Measurements from ENCODE around the gene FMNL3. TPM values are rescaled to one million over a fixed set of nuclear protein-coding genes. Genes with fewer than 3 reads are reported as not detected.

FMNL3 gene
- total and polyA plus RNA-seq, 2 of the 13 experiments (the other 11 are each of a cell fraction or from before 2014, with no cell fraction given) = 0.44 to 1.1 TPM

DNA sequence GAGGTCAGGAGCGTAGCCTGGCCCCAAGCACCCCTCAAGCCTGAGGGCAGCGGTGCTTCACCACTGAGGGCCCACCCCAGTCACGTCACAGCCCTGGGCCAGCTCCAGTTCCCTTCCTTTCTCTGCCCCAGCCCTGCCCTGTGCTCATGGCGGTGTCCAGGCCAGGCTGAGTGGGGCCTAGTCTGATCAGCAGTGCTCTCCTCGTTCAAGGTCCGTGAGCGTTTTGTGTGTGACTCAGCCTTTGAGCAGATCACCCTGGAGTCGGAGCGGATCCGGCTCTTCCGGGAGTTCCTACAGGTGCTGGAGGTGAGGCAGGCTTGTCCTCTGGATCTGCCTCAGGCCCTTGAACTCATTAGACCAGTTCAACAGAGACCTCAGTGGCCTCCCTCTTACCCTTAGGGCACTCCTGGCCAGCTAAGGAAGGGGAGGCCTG, 64.8 kb downstream of the FMNL3 start (continued):
- TF ChIP-seq ZBTB43 (CRISPR knock-in tag; conservative IDR thresholded peaks at IDR 0.05) (peak; percentile 60), ZNF670 (CRISPR knock-in tag; IDR thresholded peaks at IDR 0.05; ENCODE audit: borderline replicate concordance) (no peak), YY1 (IDR thresholded peaks at IDR 0.05; ENCODE audit: insufficient read depth, insufficient replicate concordance, low read depth, low read length) (peak; percentile 65), THAP11 (CRISPR knock-in tag; IDR thresholded peaks at IDR 0.05) (peak; percentile 49), PLRG1 (conservative IDR thresholded peaks at IDR 0.05) (no peak), KLF13 (CRISPR knock-in tag; IDR thresholded peaks at IDR 0.05) (no peak), SYNCRIP (IDR thresholded peaks at IDR 0.05; ENCODE audit: insufficient read depth, low read depth, low read length) (no peak), CAMTA2 (CRISPR knock-in tag; IDR thresholded peaks at IDR 0.05; ENCODE audit: borderline replicate concordance) (0 out of 2 replicates have a peak, but pooled peaks have one; percentile 86), TAF1 (CRISPR knock-in tag; IDR thresholded peaks at IDR 0.05) (peak; percentile 55; the same call in 1 of the 2 replicates), KDM5B (CRISPR knock-in tag; IDR thresholded peaks at IDR 0.05; ENCODE audit: borderline replicate concordance) (peak; percentile 28; the same call in 1 of the 2 replicates), ZMAT3 (CRISPR knock-in tag; conservative IDR thresholded peaks at IDR 0.05) (0 out of 2 replicates have a peak, but pooled peaks have one; percentile 56)
- TF ChIP-seq, protein P1, sequence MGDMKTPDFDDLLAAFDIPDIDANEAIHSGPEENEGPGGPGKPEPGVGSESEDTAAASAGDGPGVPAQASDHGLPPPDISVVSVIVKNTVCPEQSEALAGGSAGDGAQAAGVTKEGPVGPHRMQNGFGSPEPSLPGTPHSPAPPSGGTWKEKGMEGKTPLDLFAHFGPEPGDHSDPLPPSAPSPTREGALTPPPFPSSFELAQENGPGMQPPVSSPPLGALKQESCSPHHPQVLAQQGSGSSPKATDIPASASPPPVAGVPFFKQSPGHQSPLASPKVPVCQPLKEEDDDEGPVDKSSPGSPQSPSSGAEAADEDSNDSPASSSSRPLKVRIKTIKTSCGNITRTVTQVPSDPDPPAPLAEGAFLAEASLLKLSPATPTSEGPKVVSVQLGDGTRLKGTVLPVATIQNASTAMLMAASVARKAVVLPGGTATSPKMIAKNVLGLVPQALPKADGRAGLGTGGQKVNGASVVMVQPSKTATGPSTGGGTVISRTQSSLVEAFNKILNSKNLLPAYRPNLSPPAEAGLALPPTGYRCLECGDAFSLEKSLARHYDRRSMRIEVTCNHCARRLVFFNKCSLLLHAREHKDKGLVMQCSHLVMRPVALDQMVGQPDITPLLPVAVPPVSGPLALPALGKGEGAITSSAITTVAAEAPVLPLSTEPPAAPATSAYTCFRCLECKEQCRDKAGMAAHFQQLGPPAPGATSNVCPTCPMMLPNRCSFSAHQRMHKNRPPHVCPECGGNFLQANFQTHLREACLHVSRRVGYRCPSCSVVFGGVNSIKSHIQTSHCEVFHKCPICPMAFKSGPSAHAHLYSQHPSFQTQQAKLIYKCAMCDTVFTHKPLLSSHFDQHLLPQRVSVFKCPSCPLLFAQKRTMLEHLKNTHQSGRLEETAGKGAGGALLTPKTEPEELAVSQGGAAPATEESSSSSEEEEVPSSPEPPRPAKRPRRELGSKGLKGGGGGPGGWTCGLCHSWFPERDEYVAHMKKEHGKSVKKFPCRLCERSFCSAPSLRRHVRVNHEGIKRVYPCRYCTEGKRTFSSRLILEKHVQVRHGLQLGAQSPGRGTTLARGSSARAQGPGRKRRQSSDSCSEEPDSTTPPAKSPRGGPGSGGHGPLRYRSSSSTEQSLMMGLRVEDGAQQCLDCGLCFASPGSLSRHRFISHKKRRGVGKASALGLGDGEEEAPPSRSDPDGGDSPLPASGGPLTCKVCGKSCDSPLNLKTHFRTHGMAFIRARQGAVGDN (CRISPR knock-in tag; IDR thresholded peaks at IDR 0.05) = peak; percentile 100
- TF ChIP-seq, protein P2, sequence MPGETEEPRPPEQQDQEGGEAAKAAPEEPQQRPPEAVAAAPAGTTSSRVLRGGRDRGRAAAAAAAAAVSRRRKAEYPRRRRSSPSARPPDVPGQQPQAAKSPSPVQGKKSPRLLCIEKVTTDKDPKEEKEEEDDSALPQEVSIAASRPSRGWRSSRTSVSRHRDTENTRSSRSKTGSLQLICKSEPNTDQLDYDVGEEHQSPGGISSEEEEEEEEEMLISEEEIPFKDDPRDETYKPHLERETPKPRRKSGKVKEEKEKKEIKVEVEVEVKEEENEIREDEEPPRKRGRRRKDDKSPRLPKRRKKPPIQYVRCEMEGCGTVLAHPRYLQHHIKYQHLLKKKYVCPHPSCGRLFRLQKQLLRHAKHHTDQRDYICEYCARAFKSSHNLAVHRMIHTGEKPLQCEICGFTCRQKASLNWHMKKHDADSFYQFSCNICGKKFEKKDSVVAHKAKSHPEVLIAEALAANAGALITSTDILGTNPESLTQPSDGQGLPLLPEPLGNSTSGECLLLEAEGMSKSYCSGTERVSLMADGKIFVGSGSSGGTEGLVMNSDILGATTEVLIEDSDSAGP (CRISPR knock-in tag; IDR thresholded peaks at IDR 0.05; ENCODE audit: borderline replicate concordance) = peak; percentile 50; the same call in 1 of the 2 replicates
- TF ChIP-seq, protein P3, sequence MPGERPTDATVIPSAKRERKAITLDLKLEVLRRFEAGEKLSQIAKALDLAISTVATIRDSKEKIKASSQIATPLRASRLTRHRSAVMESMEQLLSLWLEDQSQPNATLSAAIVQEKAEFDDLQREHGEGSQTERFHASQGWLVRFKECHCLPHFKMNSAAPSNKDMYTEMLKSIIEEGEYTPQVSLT (CRISPR knock-in tag; IDR thresholded peaks at IDR 0.05; ENCODE audit: borderline replicate concordance, low read depth) = no peak
- TF ChIP-seq, protein P4, sequence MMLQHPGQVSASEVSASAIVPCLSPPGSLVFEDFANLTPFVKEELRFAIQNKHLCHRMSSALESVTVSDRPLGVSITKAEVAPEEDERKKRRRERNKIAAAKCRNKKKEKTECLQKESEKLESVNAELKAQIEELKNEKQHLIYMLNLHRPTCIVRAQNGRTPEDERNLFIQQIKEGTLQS (CRISPR knock-in tag; IDR thresholded peaks at IDR 0.05) = peak; percentile 76
